Activated naive CD4-positive, alpha-beta T cell treated with anti-CD3 and anti-CD28 coated beads for 36 hours (primary cell): ENCODE measurements around the gene ARFGAP1. TPM values are rescaled to one million over a fixed set of nuclear protein-coding genes. Genes with fewer than 3 reads are reported as not detected.
A peak's percentile ranks its signal among the peaks of the same experiment; 100 is the strongest.

Experiments
- CTCF ChIA-PET: fragments of 350-600 bp; sonication (Branson Sonifier 250); formaldehyde crosslinking; loops from one replicate; lab custom pipeline; 2021; ENCODE audit warnings: antibody characterized with exemption; lab: Charles Lee
- DNase-seq: peaks from one replicate; pipeline ENCODE4 v3.0.0-alpha.2; 2020
- H3K27ac Mint-ChIP-seq: one replicate; pipeline ENCODE4 v1.8.0; 2021; ENCODE audit warnings: mild to moderate bottlenecking, mixed read lengths
- H3K27me3 Mint-ChIP-seq: one replicate; pipeline ENCODE4 v1.8.0; 2021; ENCODE audit warnings: low read depth, mixed read lengths
- H3K36me3 Mint-ChIP-seq: one replicate; pipeline ENCODE4 v1.8.0; 2021; ENCODE audit warnings: low read depth, mixed read lengths
- H3K4me1 Mint-ChIP-seq: one replicate; pipeline ENCODE4 v1.8.0; 2021; ENCODE audit warnings: low read depth, mixed read lengths
- H3K4me3 Mint-ChIP-seq: one replicate; pipeline ENCODE4 v1.8.0; 2021; ENCODE audit warnings: mild to moderate bottlenecking, moderate library complexity, mixed read lengths
- H3K9me3 Mint-ChIP-seq: one replicate; pipeline ENCODE4 v1.8.0; 2021; ENCODE audit warnings: mixed read lengths
- intact Hi-C: fragments of 100-400 bp; cut with micrococcal nuclease; formaldehyde crosslinking; loops from one replicate; pipeline ENCODE4 v1.15.1; 2023
- total RNA-seq, 2 experiments: library from RNA; stranded (reverse); gene quantifications; one replicate each; pipeline ENCODE4 v1.2.3, GENCODE V29; 2021

Gene ARFGAP1
- total RNA-seq, 2 experiments from 2014 or later = 82.4 to 89.4 TPM

GRCh38 chr20:63264519-63264918 is 8.1 kb upstream of the ARFGAP1 start:
- intact Hi-C loops = no loop called here
- no peak overlapping the region for H3K27ac Mint-ChIP-seq
- peaks cover 3% of the 10 kb centered on the region for H3K4me1 Mint-ChIP-seq
- CTCF ChIA-PET = interaction anchor here (1.0 kb wide), 1 partner anchor 41 kb away, joined by 3 read pairs; no protein-coding TSS in a partner anchor
- no peak for DNase-seq
- no peak overlapping the region for H3K4me3 Mint-ChIP-seq
- H3K36me3 Mint-ChIP-seq = no peaks in the 10 kb centered on the region
- H3K9me3 Mint-ChIP-seq = no peaks in the 10 kb centered on the region
- H3K27me3 Mint-ChIP-seq = peaks cover 3% of the 10 kb centered on the region

GRCh38 chr20:63265891-63266515 is 6.6 kb upstream of the ARFGAP1 start:
- no peaks in the 10 kb centered on the region for H3K36me3 Mint-ChIP-seq
- peaks cover 3% of the 10 kb centered on the region for H3K27me3 Mint-ChIP-seq
- intact Hi-C loops = no loop called here
- DNase-seq = no peak
- H3K4me3 Mint-ChIP-seq = no peak overlapping the region
- no peak overlapping the region for H3K27ac Mint-ChIP-seq
- CTCF ChIA-PET = interaction anchor here (1.5 kb wide), 1 partner anchor 43 kb away, joined by 3 read pairs; no protein-coding TSS in a partner anchor
- H3K4me1 Mint-ChIP-seq = peaks cover 3% of the 10 kb centered on the region
- H3K9me3 Mint-ChIP-seq = no peaks in the 10 kb centered on the region

GRCh38 chr20:63267691-63268090 is 4.9 kb upstream of the ARFGAP1 start:
- H3K4me3 Mint-ChIP-seq = no peak overlapping the region
- intact Hi-C loops = no loop called here
- no peaks in the 10 kb centered on the region for H3K9me3 Mint-ChIP-seq
- peaks cover 5% of the 10 kb centered on the region for H3K4me1 Mint-ChIP-seq
- CTCF ChIA-PET = no interaction called here
- peaks cover 3% of the 10 kb centered on the region for H3K27me3 Mint-ChIP-seq
- no peak overlapping the region for H3K27ac Mint-ChIP-seq
- H3K36me3 Mint-ChIP-seq = no peaks in the 10 kb centered on the region
- DNase-seq = no peak

- Mint-ChIP-seq H3K36me3 (no peaks in the 10 kb centered on the region), H3K9me3 (no peaks in the 10 kb centered on the region), H3K27ac (no peak overlapping the region), H3K4me1 (peaks cover 5% of the 10 kb centered on the region), H3K4me3 (no peak overlapping the region), H3K27me3 (peaks cover 3% of the 10 kb centered on the region)
- CTCF ChIA-PET = no interaction called here
- intact Hi-C loops = no loop called here
- DNase-seq = no peak
Observed at GRCh38 chr20:63268256-63268655, 4.4 kb upstream of the ARFGAP1 start.

GRCh38 chr20:63268671-63269439 is 3.8 kb upstream of the ARFGAP1 start:
- CTCF ChIA-PET = no interaction called here
- Mint-ChIP-seq H3K4me1 (peaks cover 11% of the 10 kb centered on the region), H3K36me3 (no peaks in the 10 kb centered on the region), H3K4me3 (no peak overlapping the region), H3K9me3 (no peaks in the 10 kb centered on the region), H3K27me3 (peaks cover 3% of the 10 kb centered on the region), H3K27ac (no peak overlapping the region)
- intact Hi-C loops = no loop called here
- no peak for DNase-seq

GRCh38 chr20:63269724-63270123 is 2.9 kb upstream of the ARFGAP1 start:
- CTCF ChIA-PET = interaction anchor here (1.0 to 1.4 kb wide), 2 partner anchors 17 to 47 kb away, joined by 3 read pairs; no protein-coding TSS in a partner anchor
- no peak overlapping the region for H3K4me3 Mint-ChIP-seq
- no peaks in the 10 kb centered on the region for H3K36me3 Mint-ChIP-seq

GRCh38 chr20:63270606-63271325 is 1.8 kb upstream of the ARFGAP1 start:
- H3K9me3 Mint-ChIP-seq = no peaks in the 10 kb centered on the region

More at GRCh38 chr20:63269724-63270123, 2.9 kb upstream of the ARFGAP1 start:
- H3K27me3 Mint-ChIP-seq = peaks cover under 1% of the 10 kb centered on the region
- H3K27ac Mint-ChIP-seq = no peak overlapping the region
- H3K9me3 Mint-ChIP-seq = no peaks in the 10 kb centered on the region
- DNase-seq = no peak
- H3K4me1 Mint-ChIP-seq = peaks cover 18% of the 10 kb centered on the region
- intact Hi-C loops = no loop called here

GRCh38 chr20:63273059-63273579 is 506 bp downstream of the ARFGAP1 start:
- intact Hi-C loops = no loop called here
- H3K27ac Mint-ChIP-seq = peak overlapping the region; percentile 78
- H3K4me1 Mint-ChIP-seq = peaks cover 26% of the 10 kb centered on the region
- no peaks in the 10 kb centered on the region for H3K27me3 Mint-ChIP-seq
- H3K36me3 Mint-ChIP-seq = peaks cover 3% of the 10 kb centered on the region
- CTCF ChIA-PET = interaction anchor here (0.6 to 4.0 kb wide), 4 partner anchors 18 to 49 kb away, joined by 3 to 16 read pairs (median 3); no protein-coding TSS in a partner anchor
- H3K4me3 Mint-ChIP-seq = peak overlapping the region; percentile 86
- DNase-seq = no peak
- H3K9me3 Mint-ChIP-seq = no peaks in the 10 kb centered on the region

More at GRCh38 chr20:63270606-63271325, 1.8 kb upstream of the ARFGAP1 start:
- Mint-ChIP-seq H3K27ac (no peak overlapping the region), H3K4me3 (peak overlapping the region; percentile 79), H3K36me3 (no peaks in the 10 kb centered on the region), H3K27me3 (no peaks in the 10 kb centered on the region), H3K4me1 (peaks cover 26% of the 10 kb centered on the region)
- no peak for DNase-seq
- CTCF ChIA-PET = interaction anchor here (1.0 to 1.4 kb wide), 2 partner anchors 18 to 48 kb away, joined by 3 read pairs; no protein-coding TSS in a partner anchor
- intact Hi-C loops = no loop called here

- CTCF ChIA-PET = interaction anchor here (1.1 to 4.0 kb wide), 2 partner anchors 41 to 50 kb away, joined by 3 to 16 read pairs; no protein-coding TSS in a partner anchor
- H3K4me1 Mint-ChIP-seq = peaks cover 26% of the 10 kb centered on the region
- peaks cover 3% of the 10 kb centered on the region for H3K36me3 Mint-ChIP-seq
- no peak for DNase-seq
- no peaks in the 10 kb centered on the region for H3K27me3 Mint-ChIP-seq
- intact Hi-C loops = no loop called here
- peak overlapping the region; percentile 78 for H3K27ac Mint-ChIP-seq
- H3K4me3 Mint-ChIP-seq = peak overlapping the region; percentile 86
- H3K9me3 Mint-ChIP-seq = no peaks in the 10 kb centered on the region
Observed at GRCh38 chr20:63273635-63274380, 1.2 kb downstream of the ARFGAP1 start.

GRCh38 chr20:63274381-63275228 is 2.0 kb downstream of the ARFGAP1 start:
- H3K9me3 Mint-ChIP-seq = no peaks in the 10 kb centered on the region
- no peaks in the 10 kb centered on the region for H3K27me3 Mint-ChIP-seq
- no peak for DNase-seq
- intact Hi-C loops = no loop called here
- peaks cover 26% of the 10 kb centered on the region for H3K4me1 Mint-ChIP-seq
- CTCF ChIA-PET = interaction anchor here (4.0 kb wide), 1 partner anchor 51 kb away, joined by 16 read pairs; no protein-coding TSS in a partner anchor
- peak overlapping the region; percentile 43 for H3K4me3 Mint-ChIP-seq
- peaks cover 3% of the 10 kb centered on the region for H3K36me3 Mint-ChIP-seq
- no peak overlapping the region for H3K27ac Mint-ChIP-seq

GRCh38 chr20:63275825-63276224 is 3.2 kb downstream of the ARFGAP1 start:
- H3K36me3 Mint-ChIP-seq = peaks cover 3% of the 10 kb centered on the region
- CTCF ChIA-PET = no interaction called here
- H3K27me3 Mint-ChIP-seq = no peaks in the 10 kb centered on the region
- intact Hi-C loops = no loop called here
- H3K4me3 Mint-ChIP-seq = no peak overlapping the region
- no peak overlapping the region for H3K27ac Mint-ChIP-seq
- DNase-seq = no peak
- H3K9me3 Mint-ChIP-seq = no peaks in the 10 kb centered on the region
- peaks cover 26% of the 10 kb centered on the region for H3K4me1 Mint-ChIP-seq
